NOMO-1 treated with dmso at 0.1 percent for 144 hours (cell line): ENCODE results near the gene S100A12.

Experiments
- DNase-seq: peaks from one replicate; lab custom pipeline; 2025; ENCODE audit not compliant: unreplicated experiment; lab: John Stamatoyannopoulos, UW

Gene S100A12

GRCh38 chr1:153337980-153338853 is 37.2 kb downstream of the S100A12 start:
- DNase-seq, result no peak

GRCh38 chr1:153336650-153337049 is 38.8 kb downstream of the S100A12 start:
- no peak for DNase-seq

GRCh38 chr1:153333902-153334301 is 41.5 kb downstream of the S100A12 start:
- DNase-seq, result no peak

GRCh38 chr1:153324912-153325311 is 50.5 kb downstream of the S100A12 start:
- no peak for DNase-seq
